Measurements from ENCODE around the gene NKX2-3.

Gene NKX2-3

GRCh38 chr10:99532687-99533495 is at the start of gene NKX2-3:
Gene NKX2-3, plus strand, starts transcription at chr10:99532942. Its CDS starts 190 bp downstream, at chr10:99533132.
- peak; percentile 93 for DNase-seq (ENCODE audit: low read depth)

- no peak for DNase-seq (ENCODE audit: low read depth)
These were observed 47.8 kb upstream of the NKX2-3 start for GRCh38 chr10:99484626-99485581.

- no peak for DNase-seq (ENCODE audit: low read depth)
These were observed 45.5 kb upstream of the NKX2-3 start for GRCh38 chr10:99487125-99487807.

- DNase-seq (ENCODE audit: low read depth): no peak
These were observed 43.5 kb upstream of the NKX2-3 start for GRCh38 chr10:99489271-99489670.

GRCh38 chr10:99497343-99498025 is 35.3 kb upstream of the NKX2-3 start:
- no peak for DNase-seq (ENCODE audit: low read depth)

GRCh38 chr10:99506416-99506815 is 26.3 kb upstream of the NKX2-3 start:
- peak; percentile 13 for DNase-seq (ENCODE audit: low read depth)

- DNase-seq (ENCODE audit: low read depth): no peak
These were observed 25.5 kb upstream of the NKX2-3 start for GRCh38 chr10:99507265-99507664.

GRCh38 chr10:99513061-99513460 is 19.7 kb upstream of the NKX2-3 start:
- no peak for DNase-seq (ENCODE audit: low read depth)

GRCh38 chr10:99519690-99520039 is 13.1 kb upstream of the NKX2-3 start:
- DNase-seq (ENCODE audit: low read depth): no peak

- DNase-seq (ENCODE audit: low read depth): peak; percentile 73
These were observed 12.5 kb upstream of the NKX2-3 start for GRCh38 chr10:99520040-99520846.

- DNase-seq (ENCODE audit: low read depth): no peak
These were observed 11.6 kb upstream of the NKX2-3 start for GRCh38 chr10:99520847-99521764.

- no peak for DNase-seq (ENCODE audit: low read depth)
These were observed 10.8 kb upstream of the NKX2-3 start for GRCh38 chr10:99521765-99522469.

GRCh38 chr10:99522470-99523250 is 10.1 kb upstream of the NKX2-3 start:
- no peak for DNase-seq (ENCODE audit: low read depth)

- DNase-seq (ENCODE audit: low read depth): peak; percentile 35
These were observed 9.4 kb upstream of the NKX2-3 start for GRCh38 chr10:99523251-99523773.

- peak; percentile 29 for DNase-seq (ENCODE audit: low read depth)
These were observed 8.6 kb upstream of the NKX2-3 start for GRCh38 chr10:99524050-99524666.

GRCh38 chr10:99524736-99525380 is 7.9 kb upstream of the NKX2-3 start:
- DNase-seq (ENCODE audit: low read depth): no peak

- no peak for DNase-seq (ENCODE audit: low read depth)
These were observed 6.8 kb upstream of the NKX2-3 start for GRCh38 chr10:99525897-99526296.
